ENCODE data around the gene IFI27L2. TPM values are rescaled to one million over a fixed set of nuclear protein-coding genes. Genes with fewer than 3 reads are reported as not detected.
"Not testable (repeated sequence)": the region's sequence is repeated elsewhere in the genome, so short reads cannot be mapped to it uniquely, and the experiment has no call there.

The IFI27L2 gene
- total RNA-seq, 1 experiment from 2014 or later = 4.7 TPM

DNA sequence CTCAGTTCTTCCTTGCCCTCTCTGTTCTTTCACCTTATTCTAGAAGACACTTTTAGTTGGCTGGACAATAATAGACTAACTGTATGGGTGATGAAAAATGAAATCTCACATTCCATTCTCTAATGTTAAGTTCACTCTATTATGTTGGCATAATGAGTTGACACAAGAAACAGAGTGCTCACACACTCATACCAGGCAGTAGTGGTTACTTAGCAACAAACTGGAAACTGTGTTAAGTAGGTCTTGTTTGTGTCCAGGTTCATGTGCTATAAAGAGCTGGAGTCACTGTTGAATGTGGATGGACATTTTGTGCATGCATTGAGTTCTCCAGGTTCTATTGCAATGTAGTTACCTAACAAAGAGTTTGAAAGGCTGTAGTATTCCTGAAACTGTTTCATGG is 27.8 kb upstream of the IFI27L2 start:
- no peaks in the 10 kb centered on the region for H3K4me1 Mint-ChIP-seq (ENCODE audit: low read depth, unreplicated experiment)
- 0 out of 2 replicates have a peak, but pooled peaks cover 5% of the 10 kb centered on the region for H3K9me3 ChIP-seq
- POLR2A ChIA-PET = no interaction called here
- no peak overlapping the region for H3K4me3 ChIP-seq (ENCODE audit: low read depth, low read length)
- TF ChIP-seq, protein P1, sequence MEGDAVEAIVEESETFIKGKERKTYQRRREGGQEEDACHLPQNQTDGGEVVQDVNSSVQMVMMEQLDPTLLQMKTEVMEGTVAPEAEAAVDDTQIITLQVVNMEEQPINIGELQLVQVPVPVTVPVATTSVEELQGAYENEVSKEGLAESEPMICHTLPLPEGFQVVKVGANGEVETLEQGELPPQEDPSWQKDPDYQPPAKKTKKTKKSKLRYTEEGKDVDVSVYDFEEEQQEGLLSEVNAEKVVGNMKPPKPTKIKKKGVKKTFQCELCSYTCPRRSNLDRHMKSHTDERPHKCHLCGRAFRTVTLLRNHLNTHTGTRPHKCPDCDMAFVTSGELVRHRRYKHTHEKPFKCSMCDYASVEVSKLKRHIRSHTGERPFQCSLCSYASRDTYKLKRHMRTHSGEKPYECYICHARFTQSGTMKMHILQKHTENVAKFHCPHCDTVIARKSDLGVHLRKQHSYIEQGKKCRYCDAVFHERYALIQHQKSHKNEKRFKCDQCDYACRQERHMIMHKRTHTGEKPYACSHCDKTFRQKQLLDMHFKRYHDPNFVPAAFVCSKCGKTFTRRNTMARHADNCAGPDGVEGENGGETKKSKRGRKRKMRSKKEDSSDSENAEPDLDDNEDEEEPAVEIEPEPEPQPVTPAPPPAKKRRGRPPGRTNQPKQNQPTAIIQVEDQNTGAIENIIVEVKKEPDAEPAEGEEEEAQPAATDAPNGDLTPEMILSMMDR (IDR thresholded peaks at IDR 0.05; ENCODE audit: insufficient read depth in 1 of 2, low read depth in 1 of 2, low read length in 1 of 2, severe bottlenecking in 1 of 2, unreplicated experiment in 1 of 2) = no peak
- BruUV-seq (replicated peaks) = no TSS peak
- H3K27me3 ChIP-seq (replicated peaks; ENCODE audit: control insufficient read depth, insufficient read depth, low read length) = no peaks in the 10 kb centered on the region
- H3K36me3 ChIP-seq (ENCODE audit: control insufficient read depth, insufficient read depth, low read length) = no peaks in the 10 kb centered on the region
- DNase-seq = no peak
- no peaks in the 10 kb centered on the region for H3K4me1 ChIP-seq
- no peaks in the 10 kb centered on the region for H3K36me3 Mint-ChIP-seq (ENCODE audit: insufficient read depth, unreplicated experiment)
- H3K9me3 Mint-ChIP-seq (ENCODE audit: unreplicated experiment) = no peaks in the 10 kb centered on the region
- no peak overlapping the region for H3K4me3 Mint-ChIP-seq (ENCODE audit: unreplicated experiment)
- CTCF ChIA-PET = no interaction called here
- no peak overlapping the region for H3K27ac Mint-ChIP-seq (ENCODE audit: unreplicated experiment)
- intact Hi-C loops (cut with micrococcal nuclease; ENCODE audit: unreplicated experiment) = no loop called here
- peaks cover 8% of the 10 kb centered on the region for H3K27me3 Mint-ChIP-seq (ENCODE audit: insufficient read depth, unreplicated experiment)

DNA sequence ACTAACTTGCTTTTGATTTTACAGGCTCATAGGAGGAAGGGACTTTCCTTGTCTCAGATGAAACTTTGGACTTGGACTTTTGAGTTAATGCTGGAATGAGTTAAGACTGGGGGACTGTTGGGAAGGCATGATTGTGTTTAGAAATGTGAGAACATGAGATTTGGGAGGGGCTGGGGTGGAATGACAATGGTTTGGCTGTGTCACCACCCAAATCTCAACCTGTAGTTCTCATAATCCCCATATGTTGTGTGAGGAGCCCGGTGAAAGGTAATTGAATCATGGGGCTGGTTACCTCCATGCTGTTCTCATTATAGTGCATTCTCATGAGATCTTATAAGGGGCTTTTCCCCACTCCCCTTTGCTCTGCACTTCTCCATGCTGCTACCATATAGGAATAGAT is 26.7 kb upstream of the IFI27L2 start:
- CTCF ChIA-PET; BruUV-seq (replicated peaks); H3K27me3 Mint-ChIP-seq (ENCODE audit: insufficient read depth, unreplicated experiment); H3K4me1 Mint-ChIP-seq (ENCODE audit: low read depth, unreplicated experiment); H3K27me3 ChIP-seq (replicated peaks; ENCODE audit: control insufficient read depth, insufficient read depth, low read length); H3K36me3 ChIP-seq (ENCODE audit: control insufficient read depth, insufficient read depth, low read length); POLR2A ChIA-PET; intact Hi-C loops (cut with micrococcal nuclease; ENCODE audit: unreplicated experiment); H3K9me3 Mint-ChIP-seq (ENCODE audit: unreplicated experiment); DNase-seq; H3K4me3 ChIP-seq (ENCODE audit: low read depth, low read length); H3K4me1 ChIP-seq; H3K27ac Mint-ChIP-seq (ENCODE audit: unreplicated experiment); H3K4me3 Mint-ChIP-seq (ENCODE audit: unreplicated experiment); H3K36me3 Mint-ChIP-seq (ENCODE audit: insufficient read depth, unreplicated experiment); H3K9me3 ChIP-seq: not testable (repeated sequence)

DNA sequence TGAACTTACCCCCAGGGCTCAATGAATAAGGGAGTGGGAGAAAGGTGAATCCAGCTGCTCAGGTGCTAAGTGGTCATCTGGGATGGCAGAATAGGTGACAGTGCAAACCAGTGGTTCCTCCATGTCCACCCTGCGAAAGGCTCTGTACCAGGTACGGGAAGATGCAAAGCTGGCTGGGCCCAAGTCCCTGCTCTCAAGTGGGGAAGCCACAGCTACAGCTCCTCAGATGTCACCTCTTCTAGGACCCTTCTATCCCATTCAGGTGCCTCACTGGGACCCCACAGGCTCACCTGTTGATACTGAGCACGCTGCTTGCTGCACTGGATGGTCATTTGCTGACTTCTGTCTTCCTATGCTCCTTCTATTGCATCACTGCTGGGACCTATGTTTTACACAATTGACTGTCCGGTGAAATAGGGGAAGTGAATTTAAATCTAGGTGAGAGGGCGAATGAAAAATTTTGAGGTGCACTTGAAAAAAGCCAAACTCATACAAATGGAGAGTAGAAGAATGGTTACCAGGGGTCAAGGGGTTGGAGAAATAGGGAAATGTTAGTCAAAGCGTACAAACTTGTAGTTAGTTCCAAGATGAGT is 24.4 kb upstream of the IFI27L2 start:
- POLR2A ChIA-PET = no interaction called here
- Mint-ChIP-seq H3K9me3 (ENCODE audit: unreplicated experiment) (no peaks in the 10 kb centered on the region), H3K27me3 (ENCODE audit: insufficient read depth, unreplicated experiment) (peaks cover 16% of the 10 kb centered on the region), H3K27ac (ENCODE audit: unreplicated experiment) (no peak overlapping the region), H3K4me3 (ENCODE audit: unreplicated experiment) (no peak overlapping the region), H3K36me3 (ENCODE audit: insufficient read depth, unreplicated experiment) (no peaks in the 10 kb centered on the region), H3K4me1 (ENCODE audit: low read depth, unreplicated experiment) (no peaks in the 10 kb centered on the region)
- DNase-seq = no peak
- H3K27me3 ChIP-seq (replicated peaks; ENCODE audit: control insufficient read depth, insufficient read depth, low read length) = no peaks in the 10 kb centered on the region
- intact Hi-C loops (cut with micrococcal nuclease; ENCODE audit: unreplicated experiment) = no loop called here
- CTCF ChIA-PET = interaction anchor here (0.7 kb wide), 1 partner anchor 375 kb away, joined by 3 read pairs; no protein-coding TSS in a partner anchor
- H3K4me1 ChIP-seq = no peaks in the 10 kb centered on the region
- H3K9me3 ChIP-seq = 0 out of 2 replicates have a peak, but pooled peaks cover 5% of the 10 kb centered on the region
- TF ChIP-seq, protein P1 (IDR thresholded peaks at IDR 0.05; ENCODE audit: insufficient read depth in 1 of 2, low read depth in 1 of 2, low read length in 1 of 2, severe bottlenecking in 1 of 2, unreplicated experiment in 1 of 2) = no peak
- H3K4me3 ChIP-seq (ENCODE audit: low read depth, low read length) = no peak overlapping the region
- H3K36me3 ChIP-seq (ENCODE audit: control insufficient read depth, insufficient read depth, low read length) = no peaks in the 10 kb centered on the region
- no TSS peak for BruUV-seq (replicated peaks)

DNA sequence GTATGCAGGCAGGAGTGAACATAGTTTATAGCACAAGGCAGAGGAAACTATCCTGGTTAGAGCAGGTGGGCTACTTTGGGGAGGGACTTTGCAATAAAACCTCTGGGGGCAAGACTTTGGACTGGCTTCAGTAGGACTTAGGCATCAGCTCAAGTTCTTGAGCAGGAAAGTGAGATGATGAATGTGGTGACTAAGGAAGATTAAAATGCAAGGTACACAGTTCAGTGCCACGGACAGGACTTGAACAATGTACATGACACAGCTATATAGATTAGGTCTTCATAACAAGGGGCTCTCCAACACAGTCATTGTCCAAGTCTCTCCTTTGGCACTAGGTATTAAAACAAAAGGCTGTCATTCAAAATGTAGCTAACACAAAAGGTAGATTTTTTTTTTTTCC is 23.3 kb upstream of the IFI27L2 start:
- Histone ChIP-seq H3K4me1 (no peaks in the 10 kb centered on the region), H3K9me3 (0 out of 2 replicates have a peak, but pooled peaks cover 5% of the 10 kb centered on the region), H3K4me3 (ENCODE audit: low read depth, low read length) (no peak overlapping the region), H3K36me3 (ENCODE audit: control insufficient read depth, insufficient read depth, low read length) (no peaks in the 10 kb centered on the region), H3K27me3 (replicated peaks; ENCODE audit: control insufficient read depth, insufficient read depth, low read length) (no peaks in the 10 kb centered on the region)
- Mint-ChIP-seq H3K9me3 (ENCODE audit: unreplicated experiment) (no peaks in the 10 kb centered on the region), H3K27me3 (ENCODE audit: insufficient read depth, unreplicated experiment) (peaks cover 18% of the 10 kb centered on the region), H3K4me1 (ENCODE audit: low read depth, unreplicated experiment) (no peaks in the 10 kb centered on the region), H3K36me3 (ENCODE audit: insufficient read depth, unreplicated experiment) (no peaks in the 10 kb centered on the region), H3K27ac (ENCODE audit: unreplicated experiment) (no peak overlapping the region), H3K4me3 (ENCODE audit: unreplicated experiment) (no peak overlapping the region)
- intact Hi-C loops (cut with micrococcal nuclease; ENCODE audit: unreplicated experiment) = no loop called here
- TF ChIP-seq, protein P1 (IDR thresholded peaks at IDR 0.05; ENCODE audit: insufficient read depth in 1 of 2, low read depth in 1 of 2, low read length in 1 of 2, severe bottlenecking in 1 of 2, unreplicated experiment in 1 of 2) = no peak
- no TSS peak for BruUV-seq (replicated peaks)
- POLR2A ChIA-PET = no interaction called here
- CTCF ChIA-PET = no interaction called here
- DNase-seq = no peak
